COLO668 (cell line): ENCODE measurements around the gene FLCN.
"Not testable (repeated sequence)": the region's sequence is repeated elsewhere in the genome, so short reads cannot be mapped to it uniquely, and the experiment has no call there.

Experiments
- DNase-seq: peaks from one replicate; lab custom pipeline; 2025; ENCODE audit not compliant: unreplicated experiment; lab: John Stamatoyannopoulos, UW

The FLCN gene

DNA sequence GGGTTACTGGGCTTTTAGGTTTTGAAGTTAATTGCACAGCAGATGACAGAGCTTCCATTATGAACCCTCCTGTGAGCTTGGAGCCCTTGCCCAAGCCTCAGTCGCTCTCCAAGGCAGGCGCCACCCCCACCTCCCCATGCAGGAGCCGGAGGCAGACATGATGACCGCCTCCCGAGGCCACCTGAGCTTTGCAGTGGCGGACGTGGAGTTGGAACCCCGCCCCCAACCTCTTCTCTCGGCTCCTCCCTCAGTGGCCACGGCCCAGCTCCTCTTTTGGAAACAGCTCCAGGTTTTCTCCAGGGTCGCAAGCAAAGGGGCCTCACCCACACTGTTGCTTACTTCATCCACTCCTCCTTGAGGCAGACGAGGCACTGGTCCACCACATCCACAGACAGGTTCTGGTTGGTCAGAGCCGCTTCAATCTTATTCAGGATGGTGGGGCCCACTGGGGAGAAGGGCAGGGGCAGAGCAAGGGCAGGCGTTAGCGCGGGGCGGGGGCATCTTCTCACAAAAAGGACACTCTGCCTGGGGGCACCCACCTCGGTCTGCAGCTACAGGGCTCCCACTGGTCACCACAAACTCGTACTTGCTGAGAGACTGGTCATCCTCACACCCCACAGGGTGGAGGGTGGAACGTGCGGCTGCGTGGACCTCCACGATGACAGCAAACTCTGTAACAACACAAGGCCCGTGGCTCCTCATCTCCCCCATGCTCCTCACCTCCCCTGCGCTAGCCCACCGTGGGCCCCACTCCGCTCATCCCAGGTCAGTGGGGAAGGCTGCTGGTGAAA, 22.1 kb downstream of the FLCN start:
- DNase-seq, result no peak

DNA sequence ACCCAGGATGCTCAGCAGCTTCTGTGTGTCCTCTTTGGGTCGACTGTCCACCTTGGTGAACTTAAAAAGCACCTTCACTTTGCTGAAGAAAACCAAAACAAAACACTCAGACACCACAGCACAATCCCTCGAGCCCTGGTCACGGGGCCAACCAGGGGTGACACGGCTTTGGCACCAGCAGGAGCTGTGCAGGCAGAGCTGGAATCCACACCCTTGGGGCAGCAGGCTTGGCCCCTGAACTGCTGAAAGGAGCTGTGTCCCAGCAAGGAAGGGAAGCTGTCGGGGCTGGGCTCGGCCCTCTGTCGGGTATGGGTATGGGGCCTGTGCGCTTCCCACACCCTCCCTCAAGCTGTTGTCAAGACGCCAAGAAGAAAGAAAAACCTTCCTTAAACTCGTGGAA, 23.2 kb downstream of the FLCN start:
- DNase-seq, result no peak

DNA sequence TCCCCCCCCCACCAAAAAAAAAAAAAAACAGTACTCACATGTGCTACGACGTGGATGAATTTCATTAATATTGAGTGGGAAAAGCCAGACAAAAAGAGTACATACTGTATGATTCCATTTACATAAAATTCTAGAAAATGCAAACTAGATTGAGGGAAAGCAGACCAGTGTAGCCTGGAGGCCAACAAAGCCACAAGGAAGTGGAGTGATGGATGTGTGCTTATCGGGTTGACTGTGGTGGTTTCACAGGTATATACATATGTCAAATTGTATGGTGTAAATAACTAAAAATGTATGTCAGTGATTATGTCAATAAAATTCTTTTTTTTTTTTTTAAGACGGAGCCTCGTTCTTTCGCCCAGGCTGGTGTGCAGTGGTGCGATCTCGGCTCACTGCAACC, 29.0 kb downstream of the FLCN start:
- DNase-seq, result no peak

DNA sequence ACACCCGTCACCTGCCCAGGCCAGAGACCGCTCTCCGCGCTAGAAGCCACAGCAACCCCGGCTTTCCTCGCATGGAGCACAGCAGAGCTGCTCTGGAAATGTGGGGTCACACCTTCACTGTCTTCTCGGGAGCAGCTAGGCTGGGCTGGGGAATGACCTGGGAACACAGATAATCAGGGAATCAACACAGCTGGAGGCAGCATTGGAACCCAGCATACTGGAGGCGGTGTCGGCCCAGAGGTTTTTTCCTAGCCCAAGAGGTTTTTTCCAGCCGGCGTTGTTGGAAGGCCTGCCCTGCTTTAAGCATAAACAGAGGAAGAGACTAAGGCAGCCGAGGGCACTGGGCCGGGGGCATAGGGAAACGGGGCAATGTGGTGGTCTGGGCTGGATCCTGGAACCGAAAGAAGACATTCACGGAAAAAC, 30.0 kb downstream of the FLCN start:
- no peak for DNase-seq

DNA sequence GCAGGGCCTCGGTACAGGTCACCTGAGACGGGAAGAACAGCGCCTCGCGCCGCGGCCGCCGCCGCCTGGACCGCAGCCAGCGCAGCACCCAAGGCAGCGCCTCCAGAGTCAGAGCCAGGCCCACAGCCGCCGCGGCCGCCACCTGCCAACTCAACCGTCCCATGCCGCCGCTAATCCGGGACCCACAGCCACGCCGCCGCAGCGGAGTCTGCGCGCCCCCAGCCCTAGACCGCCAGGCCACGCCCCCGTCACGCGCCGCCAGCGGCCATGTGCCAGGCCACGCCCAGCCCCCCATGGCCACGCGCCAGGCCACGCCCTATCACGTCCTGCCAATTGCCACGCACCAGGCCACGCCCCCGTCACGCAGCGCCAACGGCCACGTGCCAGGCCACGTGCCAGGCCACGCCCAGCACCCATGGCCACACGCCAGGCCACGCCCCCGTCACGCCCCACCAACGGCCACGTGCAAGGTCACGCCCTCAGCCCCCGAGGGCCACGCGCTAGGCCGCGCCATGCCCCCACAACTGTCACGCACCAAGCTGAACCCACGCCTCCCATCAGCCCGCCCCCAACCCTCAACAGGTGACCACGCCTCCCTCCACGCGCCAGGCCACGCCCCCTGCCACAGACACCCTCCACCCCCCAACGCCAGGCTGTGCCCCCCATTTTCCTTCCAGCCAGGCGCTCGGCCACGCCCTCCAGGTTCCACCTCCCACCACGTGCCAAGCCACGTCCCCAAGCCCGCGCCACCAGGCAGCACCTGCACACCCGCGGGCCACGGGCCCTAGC, 30.6 kb downstream of the FLCN start, which contains the start of gene PLD6:
TSS of gene PLD6 (minus strand) at position 210 of the 789 bp plus-strand sequence. CDS start at position 163, 47 bp downstream.
- DNase-seq, result peak; percentile 86

DNA sequence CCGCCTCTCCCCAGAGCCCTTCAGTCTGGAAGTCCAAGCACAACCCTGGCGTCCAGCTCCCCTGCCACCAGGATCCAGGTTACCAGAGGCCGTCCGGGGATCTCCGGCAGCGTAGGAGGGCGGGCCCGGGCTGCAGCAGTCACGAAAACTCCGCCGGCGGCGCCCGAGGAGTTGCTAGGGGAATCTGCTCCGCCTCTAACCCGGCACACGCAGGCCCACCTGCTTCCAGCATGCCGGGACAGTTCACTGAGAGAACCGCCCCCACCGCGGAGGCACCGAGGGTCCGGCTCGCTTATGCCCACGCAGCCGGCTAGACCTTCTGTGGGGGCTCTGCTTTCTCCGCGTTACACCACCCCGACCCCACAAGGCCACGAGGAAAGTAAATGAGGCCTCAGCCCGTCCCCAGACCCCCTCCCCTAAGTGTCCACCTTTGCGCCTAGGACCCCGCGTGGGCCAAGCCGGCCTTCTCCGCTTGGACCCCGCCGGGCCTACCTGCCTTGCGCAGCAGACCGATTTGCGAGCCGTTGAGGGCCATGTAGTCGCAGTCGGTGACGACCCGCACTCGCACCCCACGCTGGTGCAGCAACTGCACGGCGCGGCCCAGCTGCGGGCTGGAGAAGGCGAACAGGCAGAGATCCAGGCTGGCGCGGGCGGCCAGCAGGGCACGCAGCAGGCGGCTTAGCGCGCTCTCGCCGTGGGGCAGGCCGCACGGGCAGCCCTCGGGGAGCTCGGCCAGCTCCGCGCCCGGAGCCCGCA, 31.4 kb downstream of the FLCN start:
- peak; percentile 60 for DNase-seq

DNA sequence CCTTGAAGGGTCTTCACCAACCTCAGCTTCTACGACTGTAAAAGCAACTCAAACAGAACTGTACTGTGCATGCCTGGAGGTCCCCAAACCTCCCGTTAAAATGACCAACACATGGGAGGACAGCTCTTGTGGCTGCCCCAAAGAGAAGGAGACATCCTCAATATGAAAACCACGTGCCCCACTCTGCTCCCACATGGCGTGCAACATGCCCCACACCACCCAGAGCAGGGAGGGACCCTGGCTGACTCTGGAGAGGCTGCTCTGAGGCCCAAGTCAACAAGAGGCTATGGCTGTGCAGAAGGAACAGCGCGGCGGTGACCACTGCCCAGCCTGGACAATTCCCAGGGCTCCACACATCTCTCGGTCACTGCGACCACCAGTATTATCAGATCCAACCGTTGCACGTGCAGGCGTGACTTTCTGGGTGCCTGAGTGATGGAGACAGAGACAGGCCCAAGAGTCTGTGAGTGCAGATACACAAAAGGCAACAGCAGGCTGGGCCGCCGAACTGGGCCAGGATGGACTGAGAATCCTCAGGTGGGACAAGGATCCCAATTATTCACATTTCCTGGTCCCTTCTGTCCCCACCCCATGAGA, 32.2 kb downstream of the FLCN start:
- no peak for DNase-seq

DNA sequence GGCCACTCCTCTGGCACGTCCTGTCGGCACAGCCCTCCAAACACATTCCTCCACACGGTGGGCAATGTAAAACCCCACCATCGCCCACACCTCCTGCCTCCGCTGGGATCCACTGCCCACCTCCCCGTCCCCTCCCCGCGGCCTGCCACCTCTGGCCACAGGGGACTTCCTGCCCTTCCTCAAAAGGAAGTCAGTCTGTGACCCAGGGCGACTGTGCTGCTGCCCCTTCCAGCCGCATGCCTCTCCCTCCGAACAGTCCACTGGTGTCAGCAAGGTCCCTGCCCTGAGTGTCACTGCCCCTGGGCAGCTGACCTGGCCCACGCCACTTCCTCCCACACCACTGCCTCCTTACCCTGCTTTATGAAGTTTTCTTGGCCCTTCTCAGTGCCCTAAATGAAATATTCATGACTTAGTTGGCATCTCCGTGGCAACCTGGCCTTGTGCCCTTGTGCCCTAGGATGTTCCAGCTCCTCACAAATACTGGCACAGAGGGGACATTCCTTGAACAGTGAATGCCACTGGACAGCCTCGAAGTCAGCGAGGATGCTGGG, 32.9 kb downstream of the FLCN start:
- no peak for DNase-seq

DNA sequence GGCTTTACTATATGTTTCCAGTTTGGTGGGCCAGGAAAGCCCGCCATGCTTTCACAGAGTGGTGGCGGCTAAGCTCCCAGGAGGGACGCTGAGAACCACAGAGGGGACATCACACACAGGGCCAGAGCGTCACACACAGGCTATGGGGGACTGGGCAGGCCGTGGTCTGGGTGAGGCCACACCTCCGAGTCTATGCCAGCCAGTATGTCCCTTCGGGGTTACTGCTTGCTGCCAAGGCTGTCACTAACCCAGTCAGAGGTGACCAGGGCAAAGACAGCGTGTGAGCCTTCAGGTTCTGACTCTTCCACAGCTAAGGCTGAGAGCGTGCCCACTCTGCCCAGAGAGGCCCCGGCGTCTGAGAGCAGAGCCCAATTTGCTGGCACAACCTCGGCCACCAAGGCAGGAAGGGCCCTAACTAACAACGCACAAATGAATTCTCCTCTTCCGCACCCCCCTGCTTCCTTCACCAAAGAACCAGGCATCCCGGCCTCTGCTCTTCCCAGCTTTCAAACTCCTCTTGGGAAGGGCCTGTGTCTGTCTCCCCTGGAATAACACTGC, 33.7 kb downstream of the FLCN start:
- no peak for DNase-seq

DNA sequence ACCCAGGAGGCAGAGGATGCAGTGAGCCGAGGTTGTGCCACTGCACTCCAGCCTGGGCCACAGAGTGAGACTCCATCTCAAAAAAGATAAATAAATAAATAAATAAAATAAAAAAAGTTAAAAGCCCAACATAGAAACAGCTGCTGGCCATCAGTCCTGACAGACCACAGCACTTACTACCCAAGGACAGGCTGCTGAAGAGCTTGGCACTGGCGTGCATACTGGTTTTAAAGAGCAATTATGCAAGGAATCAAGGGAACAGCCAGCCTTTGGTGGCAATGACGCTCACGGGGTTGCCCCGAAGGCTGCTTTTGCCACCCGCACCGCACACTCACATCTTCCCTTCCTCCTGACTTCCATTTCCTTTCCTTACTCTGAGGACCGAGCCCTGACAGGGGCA, 35.1 kb downstream of the FLCN start:
- DNase-seq, result no peak

DNA sequence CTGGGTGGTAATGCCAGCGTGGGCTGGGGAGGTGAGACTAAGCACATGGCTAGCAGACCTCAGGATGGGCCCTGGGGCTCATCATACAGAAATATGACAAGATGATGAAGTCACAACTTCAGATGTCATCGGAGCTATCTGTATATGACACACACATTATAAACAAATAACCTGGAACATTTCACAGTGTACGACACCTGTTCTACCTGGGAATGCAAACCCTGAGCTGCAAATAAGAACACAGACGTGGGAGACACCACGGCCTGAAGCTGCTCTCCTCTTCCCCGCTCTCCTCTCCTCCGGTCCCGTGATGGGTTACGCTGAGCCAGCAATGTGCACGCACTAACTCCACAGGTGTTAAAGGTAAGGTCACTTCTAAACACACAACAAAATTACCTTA, 35.7 kb downstream of the FLCN start:
- DNase-seq, result no peak

DNA sequence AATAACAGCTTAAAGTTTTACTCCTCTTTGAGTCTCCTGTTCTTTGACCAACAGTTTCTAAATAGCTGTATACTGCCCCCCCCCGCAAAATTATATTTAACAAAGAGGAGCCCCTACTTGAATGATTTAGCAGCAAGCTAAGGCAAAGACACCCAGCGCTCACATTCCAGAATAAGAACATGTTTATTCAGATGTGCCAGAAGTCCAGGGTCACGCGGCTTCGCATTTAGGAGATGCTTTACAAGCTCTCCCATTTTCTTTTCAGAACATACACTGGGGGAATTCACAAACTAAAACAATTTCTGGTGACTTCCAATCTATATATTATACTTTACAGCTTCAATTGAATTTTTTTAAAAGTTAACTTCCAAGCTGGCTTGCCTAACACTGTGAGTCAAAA, 36.1 kb downstream of the FLCN start:
- no peak for DNase-seq

DNA sequence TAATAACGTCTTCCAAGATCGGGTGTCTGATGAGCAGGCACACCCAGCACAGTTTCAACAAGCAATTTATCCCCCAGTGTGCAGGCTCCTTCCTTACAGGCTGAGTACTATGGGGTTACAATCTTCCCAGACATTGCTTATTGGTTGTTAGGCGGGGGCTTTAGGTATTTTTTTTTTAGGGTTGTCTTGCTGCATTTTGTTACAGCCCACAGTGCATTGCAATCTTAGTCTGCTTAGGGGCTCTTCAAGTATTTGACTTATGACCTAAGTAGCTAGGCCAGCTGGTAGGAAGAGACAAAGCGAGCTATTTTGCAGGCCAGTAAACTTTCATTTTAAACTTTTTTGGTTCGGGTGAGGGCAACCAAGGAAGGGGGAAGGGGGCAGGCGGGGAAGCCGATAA, 36.7 kb downstream of the FLCN start:
- no peak for DNase-seq

DNA sequence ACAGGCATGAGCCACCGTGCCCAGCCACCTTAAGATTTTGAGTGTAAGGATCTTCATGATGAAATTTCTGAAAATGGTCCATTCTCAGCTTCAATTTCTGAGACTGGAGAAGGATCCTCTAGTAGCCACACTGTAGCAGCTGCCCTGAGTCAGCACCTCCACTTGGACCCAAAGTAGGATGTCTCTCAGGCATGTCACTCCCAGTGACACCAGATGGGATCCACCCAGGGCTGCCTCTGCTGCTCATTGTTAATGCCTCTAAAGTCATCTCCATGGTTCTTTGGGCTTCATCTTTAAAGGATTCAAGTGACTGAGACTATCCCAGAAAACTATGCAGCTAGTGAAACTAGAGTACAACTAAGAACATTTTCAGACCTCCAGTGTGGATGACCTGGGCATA, 38.7 kb downstream of the FLCN start:
- DNase-seq, result no peak

DNA sequence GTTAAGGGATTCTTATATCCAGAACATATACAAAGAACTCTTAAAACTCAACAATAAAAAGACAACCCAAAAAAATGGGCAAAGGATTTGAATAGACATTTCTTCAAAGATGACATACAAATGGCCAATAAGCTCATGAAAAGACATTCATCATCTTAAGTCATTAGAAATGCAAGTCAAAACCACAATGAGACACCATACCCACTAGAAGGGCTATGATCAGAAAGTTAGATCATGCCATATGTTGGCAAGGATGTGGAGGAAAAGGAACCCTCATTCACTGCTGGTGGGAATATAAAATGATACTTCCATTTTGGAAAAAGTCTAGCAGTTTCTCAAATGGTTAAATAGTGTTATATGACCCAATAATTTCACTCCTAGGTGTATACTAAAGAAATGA, 40.2 kb downstream of the FLCN start:
- no peak for DNase-seq

DNA sequence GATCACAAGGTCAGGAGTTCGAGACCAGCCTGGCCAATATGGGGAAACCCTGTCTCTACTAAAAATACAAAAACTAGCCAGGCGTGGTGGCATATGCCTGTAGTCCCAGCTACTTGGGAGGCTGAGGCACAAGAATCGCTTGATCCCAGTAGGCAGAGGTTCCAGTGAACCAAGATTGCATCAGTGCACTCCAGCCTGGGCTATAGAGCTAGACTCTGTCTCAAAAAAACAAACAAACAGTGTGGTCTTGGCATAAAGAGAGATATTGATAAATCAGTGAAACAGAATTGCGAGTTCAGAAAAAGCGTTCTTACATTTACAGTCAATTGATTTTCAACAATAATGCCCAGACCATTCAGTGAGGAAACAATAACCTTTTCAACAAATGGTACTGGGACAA, 41.5 kb downstream of the FLCN start:
- not testable (repeated sequence) for DNase-seq

DNA sequence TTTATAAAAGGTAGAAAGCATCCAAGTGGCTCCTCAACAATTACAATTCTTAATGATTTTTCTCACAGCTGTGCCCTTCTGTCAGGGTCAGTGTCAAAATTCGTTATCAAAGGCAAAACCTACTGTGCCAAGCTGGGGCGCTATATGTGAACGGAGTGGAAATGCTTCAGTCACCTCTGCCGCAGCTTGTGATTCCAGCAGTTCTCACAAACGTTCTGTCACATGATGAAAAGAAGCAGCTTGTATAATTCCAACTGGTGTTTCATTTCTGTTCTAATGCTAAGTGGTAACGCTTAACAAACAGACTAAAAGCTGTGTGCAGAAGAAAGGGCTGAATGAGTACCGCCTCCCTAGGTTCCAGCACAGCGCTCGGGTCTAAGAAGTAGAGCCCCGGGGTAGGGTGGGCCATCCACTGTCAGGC, 45.0 kb downstream of the FLCN start:
- no peak for DNase-seq

DNA sequence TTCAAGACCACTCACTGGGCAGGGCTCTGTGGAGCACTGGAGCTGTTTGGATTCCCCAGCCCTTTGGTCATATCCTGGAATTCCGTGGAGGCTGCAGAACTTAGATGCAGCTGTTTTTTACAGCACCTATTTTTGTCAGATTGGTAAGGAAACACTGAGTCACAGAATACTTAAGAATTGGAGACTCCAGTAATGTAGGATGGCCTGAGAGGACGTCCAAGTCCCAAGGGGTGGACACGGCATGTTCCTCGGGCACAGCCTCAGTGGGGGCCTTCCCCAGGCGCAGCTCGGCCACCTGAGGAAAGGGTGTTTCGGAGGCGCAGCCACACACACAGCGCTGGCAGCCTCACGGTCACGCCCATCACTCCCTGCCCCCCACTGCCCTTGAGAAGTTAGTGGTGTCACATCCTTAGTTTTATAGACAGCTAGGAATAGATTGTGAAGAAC, 45.6 kb downstream of the FLCN start:
- no peak for DNase-seq

DNA sequence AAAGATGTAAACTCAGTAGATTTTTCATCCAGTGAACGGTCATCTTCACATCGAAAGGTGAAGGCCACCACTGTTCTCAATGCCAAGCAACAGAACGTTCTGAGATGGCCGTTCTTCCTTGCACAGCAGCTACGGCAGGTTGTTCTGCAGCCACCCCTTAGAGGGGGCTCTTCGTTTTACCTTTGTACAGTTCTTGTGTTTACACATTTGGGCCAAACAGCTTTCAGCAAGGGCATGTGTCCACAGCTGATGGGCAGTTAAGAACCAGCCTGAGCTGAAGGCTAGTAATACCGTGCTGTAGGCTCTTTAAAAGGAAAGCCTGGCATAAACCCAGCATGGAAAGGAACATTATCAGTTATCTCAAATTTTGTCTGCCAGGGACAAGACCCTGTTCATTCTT, 46.8 kb downstream of the FLCN start:
- DNase-seq, result no peak

DNA sequence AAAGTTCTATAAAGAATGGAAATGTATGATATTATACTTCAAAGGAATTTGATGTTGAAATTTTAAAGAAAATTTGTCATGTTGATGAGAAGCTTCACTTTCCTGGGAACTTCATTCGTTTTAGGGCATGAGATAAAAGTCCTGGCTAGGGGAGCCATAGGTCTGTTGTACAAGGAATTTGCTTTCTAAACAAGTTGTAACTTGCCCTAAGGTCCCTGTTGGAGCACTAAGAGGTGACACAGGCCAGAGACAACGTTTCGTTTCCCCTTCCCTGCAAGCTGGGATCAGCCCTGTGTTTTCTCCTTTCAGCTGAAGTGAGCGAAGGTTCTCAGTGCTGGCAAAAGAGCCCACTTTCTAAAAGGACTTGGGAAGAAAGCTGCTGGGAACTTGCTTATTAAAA, 47.4 kb downstream of the FLCN start:
- no peak for DNase-seq

DNA sequence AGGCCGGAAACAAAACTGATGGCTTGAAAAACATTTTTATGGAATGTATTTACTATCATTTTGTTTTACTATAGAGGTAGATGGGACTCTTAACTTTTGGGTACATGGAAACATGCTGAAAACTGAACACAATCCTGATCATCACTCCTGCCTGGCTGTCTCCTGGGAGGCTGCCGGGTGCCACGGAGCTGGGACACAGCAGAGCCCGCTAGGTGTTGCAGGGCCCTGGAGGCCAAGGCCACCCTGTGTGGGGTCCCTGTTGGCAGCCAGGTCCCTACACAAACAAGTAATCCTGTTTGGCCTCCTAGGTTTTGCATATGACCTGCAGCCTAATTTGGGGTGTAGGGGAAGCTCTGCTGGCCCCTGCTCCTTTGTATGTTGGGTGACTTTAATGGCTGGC, 48.4 kb downstream of the FLCN start:
- no peak for DNase-seq
